Activated CD8-positive, alpha-beta memory T cell treated with anti-CD3 and anti-CD28 coated beads for 48 hours (primary cell): Measurements from ENCODE around the gene GBF1.
"Not testable (repeated sequence)": the region's sequence is repeated elsewhere in the genome, so short reads cannot be mapped to it uniquely, and the experiment has no call there.

ENCODE experiments used
- DNase-seq, 3 experiments: peaks; one replicate each; pipeline ENCODE4 v3.0.0-alpha.2; 2020; ENCODE audit warnings: low read depth in 2 of 3, low spot score in 2 of 3

Gene GBF1

DNA sequence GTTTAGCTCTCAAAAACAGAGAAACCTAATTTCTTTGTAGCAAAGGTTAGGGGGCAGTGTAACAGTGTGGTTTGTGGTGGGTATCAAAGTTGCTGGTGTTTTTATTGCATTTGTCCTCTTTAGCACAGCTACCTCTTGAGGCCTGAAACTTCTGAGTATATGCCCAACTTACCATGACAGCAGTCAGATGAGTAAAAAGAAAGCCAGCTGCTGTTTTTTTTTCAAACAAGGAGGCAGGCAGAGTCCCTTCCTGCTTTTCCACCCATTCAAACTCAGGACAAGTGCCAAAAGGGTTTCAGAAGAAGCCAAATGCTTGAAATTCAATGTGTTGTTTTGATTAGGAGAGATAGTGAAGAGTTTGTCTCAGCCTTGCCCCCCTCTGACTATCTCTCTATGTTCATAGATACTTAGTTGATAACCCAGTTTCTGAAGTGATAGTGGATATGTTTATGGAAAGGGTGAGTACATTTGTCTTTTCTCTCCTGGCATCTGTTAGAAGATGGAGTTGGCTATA lies 23.1 kb downstream of the GBF1 start:
- DNase-seq: no peak

DNA sequence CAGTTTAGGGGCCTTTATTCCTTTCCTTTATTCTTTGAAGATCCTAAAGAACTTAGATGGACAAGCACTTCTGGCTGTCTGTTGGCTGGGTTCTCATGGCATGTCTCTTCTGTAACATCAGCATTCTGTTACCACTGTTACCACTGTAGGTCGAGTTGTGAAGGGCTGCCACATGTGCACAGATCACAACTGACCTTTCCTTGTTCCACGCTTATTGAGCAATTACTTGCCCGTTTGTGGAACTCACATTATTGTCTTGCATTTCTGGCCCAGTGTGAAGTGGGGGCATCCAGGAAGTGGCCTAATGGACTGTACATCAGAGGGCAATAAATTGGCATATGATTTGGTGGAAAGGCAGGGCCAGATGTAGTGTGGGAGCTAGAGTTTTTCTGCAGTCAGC lies 23.7 kb downstream of the GBF1 start:
- DNase-seq: no peak

GRCh38 chr10:102274062-102274461 lies 28.7 kb downstream of the GBF1 start:
- no peak for DNase-seq

GRCh38 chr10:102275343-102275742 lies 30.0 kb downstream of the GBF1 start:
- no peak for DNase-seq

DNA sequence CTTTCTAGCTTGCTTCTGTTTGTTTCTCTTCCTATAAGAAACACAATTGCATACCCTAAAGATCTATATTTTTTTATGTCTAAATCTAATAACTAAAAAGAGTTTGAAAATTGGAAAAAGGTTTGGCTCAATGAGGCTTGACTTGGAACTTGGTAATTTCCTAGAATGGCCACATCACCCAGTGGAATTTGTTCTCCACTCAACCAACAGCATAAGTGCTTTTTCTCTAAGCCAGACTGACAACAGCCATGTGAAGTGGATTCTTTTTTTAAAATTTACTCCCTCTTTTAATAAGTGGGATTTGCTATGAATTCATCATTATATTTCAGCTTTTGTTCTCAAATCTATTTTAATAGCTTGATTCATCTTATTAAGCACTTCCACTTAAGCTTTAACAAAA lies 33.8 kb downstream of the GBF1 start:
- no peak for DNase-seq

GRCh38 chr10:102280397-102281101 lies 35.2 kb downstream of the GBF1 start:
- no peak for DNase-seq

GRCh38 chr10:102281102-102281487 lies 35.8 kb downstream of the GBF1 start:
- no peak for DNase-seq

DNA sequence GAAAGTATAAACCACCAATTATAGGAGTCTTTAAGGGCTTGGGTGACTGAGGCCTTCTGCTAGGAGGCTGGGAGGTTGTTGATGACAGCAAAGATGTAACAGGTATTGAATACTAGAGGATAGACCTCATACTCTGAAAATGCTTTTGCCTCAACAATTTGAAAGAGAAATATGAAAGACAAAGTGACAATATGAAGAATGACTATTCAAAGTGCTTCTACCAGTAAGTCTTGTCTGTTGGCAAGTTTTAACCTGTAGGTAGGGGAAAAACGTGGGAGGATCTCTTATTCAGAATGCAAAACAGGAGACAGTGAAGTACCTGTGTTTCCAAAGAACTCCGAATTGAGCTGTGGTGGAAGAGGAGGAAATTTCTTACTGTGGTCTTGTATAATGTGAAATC lies 38.2 kb downstream of the GBF1 start:
- no peak for DNase-seq

DNA sequence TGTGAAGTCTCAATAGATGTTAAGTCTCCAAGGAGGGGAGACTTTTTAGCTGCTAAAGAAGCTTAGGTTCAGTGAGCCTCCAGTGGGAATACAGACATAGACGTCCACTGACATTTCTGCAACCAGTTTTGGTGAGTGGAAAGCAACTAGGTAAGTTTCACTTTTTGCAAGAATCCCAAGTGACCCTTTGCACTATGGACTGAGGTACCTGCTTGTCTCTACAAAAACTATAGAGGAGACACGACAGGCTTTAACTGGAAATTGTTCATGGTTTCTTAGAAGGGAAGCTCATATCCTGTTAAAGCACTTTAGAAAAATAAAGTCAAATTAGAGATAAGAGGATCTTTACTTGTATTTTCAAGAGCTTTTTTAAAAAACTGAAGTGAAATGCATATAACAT lies 38.6 kb downstream of the GBF1 start:
- no peak for DNase-seq

GRCh38 chr10:102284531-102284930 lies 39.2 kb downstream of the GBF1 start:
- DNase-seq: no peak

GRCh38 chr10:102285133-102285532 lies 39.8 kb downstream of the GBF1 start:
- DNase-seq: no peak

GRCh38 chr10:102286216-102286615 lies 40.9 kb downstream of the GBF1 start:
- no peak for DNase-seq

DNA sequence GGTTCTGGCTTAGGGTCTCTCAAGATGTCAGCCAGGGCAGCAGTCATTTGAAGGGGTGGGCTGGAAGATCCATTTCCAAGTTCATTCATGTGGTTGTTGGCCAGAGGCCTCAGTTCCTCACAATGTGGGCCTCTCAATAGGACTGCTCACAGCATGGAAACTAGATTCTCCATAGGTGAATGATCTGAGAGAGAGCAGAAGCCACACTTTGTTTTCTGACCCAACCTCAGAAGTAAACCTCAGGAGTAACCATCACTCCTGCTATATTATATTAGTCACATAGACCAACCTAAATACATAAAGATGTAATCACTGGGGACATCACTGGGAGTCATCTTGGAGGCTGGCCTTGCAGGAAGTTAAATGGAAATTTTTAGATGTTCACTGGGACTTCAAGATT lies 42.2 kb downstream of the GBF1 start:
- no peak for DNase-seq

- DNase-seq: no peak
Observed at GRCh38 chr10:102287991-102288390, 42.7 kb downstream of the GBF1 start.

DNA sequence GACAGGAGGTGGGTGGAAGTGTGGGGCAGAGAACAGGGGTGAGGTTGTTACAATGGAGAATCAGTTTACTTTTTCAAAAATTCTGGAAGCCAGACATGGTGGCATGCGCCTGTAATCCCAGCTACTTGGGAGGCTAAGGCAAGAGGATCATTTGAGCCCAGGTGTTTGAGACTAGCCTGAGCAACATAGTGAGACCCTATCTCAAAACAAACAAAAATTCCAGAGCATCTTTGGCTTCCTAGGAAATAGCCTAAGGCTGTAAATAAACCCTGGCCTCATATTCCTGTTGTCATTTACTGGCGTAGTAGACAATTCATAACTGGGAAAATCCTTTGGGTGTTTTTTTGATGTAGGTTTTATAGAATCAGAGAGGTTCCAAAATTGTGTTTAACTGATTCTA lies 44.0 kb downstream of the GBF1 start:
- no peak for DNase-seq

GRCh38 chr10:102289840-102290239 lies 44.5 kb downstream of the GBF1 start:
- no peak for DNase-seq

DNA sequence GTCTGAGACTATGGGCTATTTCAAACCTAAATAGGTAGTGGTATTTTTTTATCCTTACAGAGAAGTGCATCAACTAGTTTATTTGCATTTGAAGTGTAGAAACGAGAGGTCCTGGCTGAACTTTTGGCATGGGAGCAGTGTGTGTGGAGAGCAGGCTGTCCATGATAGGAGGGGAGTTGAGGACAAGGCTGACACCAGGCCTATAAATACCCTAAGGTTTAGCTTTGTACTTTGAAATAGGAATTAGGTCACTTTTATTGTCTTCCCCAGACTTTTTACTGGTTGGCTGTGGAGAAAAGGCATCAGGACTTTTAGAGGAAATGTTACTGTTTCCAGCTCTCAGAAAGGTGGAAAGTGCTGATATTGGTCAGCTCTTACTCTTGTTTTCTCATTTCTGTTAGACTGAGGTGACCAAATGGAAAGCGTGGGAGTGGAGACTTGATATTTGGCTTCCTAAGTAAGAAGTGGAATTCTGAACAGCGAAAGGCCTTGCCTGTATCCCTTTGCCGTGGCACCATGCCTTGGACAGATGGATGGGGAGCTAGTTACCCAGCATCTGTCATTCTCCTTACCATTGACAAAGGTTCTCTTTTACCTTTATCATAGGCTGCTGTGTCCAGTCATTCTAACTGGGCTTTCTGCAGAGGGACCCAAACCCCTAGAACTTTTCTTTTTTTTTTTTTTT lies 46.0 kb downstream of the GBF1 start:
- no peak for DNase-seq

DNA sequence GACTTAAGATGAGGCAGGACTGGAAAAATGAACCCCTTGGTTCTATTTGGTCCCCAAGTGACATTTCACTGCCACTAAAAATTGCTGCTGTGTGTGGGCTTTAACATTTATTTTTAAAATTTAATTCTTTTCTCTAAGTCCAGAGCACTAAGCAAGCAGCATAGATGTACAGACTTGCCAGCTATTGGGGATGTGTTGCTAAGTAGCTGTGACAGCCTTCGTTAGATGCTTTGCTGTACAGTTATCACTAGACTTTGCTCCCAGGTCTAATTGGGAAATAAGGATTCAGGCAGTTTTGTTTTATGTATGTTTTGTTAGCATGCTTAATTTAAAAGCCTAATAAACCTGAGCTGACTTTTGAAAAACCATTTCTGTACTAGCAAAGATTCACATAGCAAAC lies 51.8 kb downstream of the GBF1 start:
- DNase-seq: no peak

DNA sequence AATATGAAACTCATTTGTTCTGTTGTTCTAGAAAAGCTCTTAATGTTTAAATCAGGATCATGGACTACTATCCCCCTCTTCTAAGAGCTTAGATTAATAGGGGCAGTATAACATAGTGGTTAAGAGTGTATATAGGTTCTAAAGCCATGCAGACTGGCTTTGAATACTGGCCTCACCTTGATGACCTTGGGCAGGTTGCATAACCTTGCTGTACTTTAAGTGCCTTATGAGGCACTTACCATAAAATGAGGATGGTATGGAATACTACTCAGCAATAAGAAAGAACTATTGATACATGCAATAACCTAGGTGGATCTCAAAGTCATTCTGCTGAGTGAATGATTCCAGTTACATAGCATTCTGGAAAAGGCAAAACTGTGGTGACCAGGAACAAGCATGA lies 53.6 kb downstream of the GBF1 start:
- DNase-seq: no peak

DNA sequence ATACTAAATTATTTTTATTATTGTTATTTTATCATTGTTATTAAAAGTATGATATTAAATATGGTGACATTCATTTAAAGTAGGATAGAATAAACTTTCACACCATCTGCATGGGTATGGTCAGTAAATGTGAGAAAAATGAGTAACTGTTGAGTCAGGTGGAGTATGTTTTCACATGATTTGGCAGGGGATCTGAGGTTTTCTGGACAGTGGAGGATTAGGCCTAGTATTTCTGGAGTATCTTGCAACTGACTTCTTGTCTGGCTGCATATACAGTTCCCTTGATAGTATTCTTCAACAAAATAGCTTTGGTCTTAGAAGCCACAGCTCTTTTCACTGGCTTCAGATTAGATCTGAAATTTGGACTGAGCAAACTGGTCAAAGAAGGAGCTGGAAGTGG lies 54.5 kb downstream of the GBF1 start:
- DNase-seq: no peak

DNA sequence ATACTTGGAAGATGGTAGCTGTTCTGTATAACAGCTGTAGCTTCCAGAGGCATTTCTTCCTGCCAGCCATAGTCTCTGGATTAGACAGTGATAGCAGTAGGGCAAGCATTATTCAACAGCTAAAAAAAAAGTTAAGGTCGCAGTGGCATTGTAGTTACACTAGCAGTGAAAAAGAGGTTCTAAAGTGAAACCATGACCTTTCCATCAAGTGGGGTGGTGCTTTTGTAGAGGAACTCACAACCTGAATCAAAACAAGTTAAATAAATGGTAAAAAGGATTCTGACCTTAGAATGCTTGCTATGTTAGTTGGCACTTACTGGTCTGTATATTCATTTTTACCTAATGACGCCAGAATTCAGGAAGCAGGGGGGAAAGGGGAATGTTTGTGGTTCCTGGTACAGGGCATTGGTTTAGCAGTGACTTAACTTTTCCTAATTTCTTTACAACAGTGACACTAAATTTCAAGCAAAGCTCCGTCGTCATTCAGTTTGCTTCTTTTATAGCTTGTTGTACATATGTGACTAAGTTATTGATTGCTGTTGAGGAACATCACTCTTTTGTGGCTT lies 55.0 kb downstream of the GBF1 start:
- no peak for DNase-seq

DNA sequence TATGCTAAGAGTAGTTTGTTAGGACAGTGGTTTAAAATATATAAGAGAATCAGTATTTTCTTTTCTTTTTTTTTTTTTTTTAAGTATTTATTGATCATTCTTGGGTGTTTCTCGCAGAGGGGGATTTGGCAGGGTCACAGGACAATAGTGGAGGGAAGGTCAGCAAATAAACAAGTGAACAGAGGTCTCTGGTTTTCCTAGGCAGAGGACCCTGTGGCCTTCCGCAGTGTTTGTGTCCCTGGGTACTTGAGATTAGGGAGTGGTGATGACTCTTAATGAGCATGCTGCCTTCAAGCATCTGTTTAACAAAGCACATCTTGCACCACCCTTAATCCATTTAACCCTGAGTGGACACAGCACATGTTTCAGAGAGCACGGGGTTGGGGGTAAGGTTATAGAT lies 55.6 kb downstream of the GBF1 start:
- DNase-seq: not testable (repeated sequence)
